Measurements from ENCODE around the gene LRRC57.
"Not testable (repeated sequence)": the region's sequence is repeated elsewhere in the genome, so short reads cannot be mapped to it uniquely, and the experiment has no call there.

Gene LRRC57

DNA sequence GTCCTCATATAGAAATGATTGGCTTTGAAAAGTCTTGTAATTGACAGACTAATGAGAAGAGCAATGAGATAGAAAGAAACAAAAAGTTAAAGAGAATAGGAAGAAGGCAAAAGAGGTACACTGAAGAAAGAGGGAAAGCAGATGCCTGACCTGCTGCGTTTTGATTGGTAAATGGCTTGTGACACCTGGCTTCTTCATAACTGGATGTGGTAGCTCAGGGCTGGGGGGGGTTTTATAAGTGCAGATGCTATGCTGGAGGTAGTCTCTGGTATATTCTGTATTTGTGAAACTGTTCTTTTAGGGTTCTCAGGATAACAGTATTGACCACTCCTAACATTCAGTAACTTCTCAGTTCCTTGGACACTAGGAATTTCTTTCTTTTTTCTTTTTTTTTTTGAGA lies 28.2 kb upstream of the LRRC57 start:
- Histone ChIP-seq H3K27ac (peak overlapping the region in 1 of 2 donors; percentile 93), H3K4me3 (peak overlapping the region; percentile 84)
- no peak for DNase-seq (ENCODE audit: low spot score)
- TF ChIP-seq, protein P1, sequence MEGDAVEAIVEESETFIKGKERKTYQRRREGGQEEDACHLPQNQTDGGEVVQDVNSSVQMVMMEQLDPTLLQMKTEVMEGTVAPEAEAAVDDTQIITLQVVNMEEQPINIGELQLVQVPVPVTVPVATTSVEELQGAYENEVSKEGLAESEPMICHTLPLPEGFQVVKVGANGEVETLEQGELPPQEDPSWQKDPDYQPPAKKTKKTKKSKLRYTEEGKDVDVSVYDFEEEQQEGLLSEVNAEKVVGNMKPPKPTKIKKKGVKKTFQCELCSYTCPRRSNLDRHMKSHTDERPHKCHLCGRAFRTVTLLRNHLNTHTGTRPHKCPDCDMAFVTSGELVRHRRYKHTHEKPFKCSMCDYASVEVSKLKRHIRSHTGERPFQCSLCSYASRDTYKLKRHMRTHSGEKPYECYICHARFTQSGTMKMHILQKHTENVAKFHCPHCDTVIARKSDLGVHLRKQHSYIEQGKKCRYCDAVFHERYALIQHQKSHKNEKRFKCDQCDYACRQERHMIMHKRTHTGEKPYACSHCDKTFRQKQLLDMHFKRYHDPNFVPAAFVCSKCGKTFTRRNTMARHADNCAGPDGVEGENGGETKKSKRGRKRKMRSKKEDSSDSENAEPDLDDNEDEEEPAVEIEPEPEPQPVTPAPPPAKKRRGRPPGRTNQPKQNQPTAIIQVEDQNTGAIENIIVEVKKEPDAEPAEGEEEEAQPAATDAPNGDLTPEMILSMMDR (IDR thresholded peaks at IDR 0.05) = no peak

DNA sequence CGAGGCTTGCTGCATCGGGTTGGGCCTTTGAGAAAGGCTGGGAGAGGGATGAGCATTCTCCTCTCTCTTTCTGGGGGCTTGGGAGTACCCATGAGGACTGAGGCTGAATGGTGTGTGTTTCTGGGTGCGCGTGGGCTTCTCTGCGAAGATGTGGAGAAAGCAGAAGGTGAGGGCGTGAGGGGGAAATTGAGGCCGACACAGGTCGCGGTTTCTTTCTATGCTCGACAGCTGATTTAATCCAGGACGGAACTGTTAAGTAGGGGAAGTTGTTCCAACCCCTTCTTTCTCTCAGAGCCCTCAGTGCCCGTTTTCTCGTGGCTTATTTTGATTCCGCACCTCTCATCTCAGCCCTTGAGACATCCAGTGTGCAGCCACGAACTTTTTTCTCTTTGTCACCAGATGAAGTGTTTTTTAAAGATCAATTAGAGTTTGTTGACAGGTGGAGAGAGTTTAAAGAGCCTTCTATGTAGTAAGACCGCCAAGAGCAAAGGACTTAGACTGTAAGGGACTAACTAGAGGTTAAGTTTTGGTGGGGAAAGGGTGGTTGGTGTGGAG lies 27.5 kb upstream of the LRRC57 start:
- no peak for DNase-seq (ENCODE audit: low spot score)
- H3K4me3 ChIP-seq = peak overlapping the region; percentile 84
- TF ChIP-seq, protein P1 (IDR thresholded peaks at IDR 0.05) = no peak
- peak overlapping the region; percentile 88 to 93 for H3K27ac ChIP-seq

DNA sequence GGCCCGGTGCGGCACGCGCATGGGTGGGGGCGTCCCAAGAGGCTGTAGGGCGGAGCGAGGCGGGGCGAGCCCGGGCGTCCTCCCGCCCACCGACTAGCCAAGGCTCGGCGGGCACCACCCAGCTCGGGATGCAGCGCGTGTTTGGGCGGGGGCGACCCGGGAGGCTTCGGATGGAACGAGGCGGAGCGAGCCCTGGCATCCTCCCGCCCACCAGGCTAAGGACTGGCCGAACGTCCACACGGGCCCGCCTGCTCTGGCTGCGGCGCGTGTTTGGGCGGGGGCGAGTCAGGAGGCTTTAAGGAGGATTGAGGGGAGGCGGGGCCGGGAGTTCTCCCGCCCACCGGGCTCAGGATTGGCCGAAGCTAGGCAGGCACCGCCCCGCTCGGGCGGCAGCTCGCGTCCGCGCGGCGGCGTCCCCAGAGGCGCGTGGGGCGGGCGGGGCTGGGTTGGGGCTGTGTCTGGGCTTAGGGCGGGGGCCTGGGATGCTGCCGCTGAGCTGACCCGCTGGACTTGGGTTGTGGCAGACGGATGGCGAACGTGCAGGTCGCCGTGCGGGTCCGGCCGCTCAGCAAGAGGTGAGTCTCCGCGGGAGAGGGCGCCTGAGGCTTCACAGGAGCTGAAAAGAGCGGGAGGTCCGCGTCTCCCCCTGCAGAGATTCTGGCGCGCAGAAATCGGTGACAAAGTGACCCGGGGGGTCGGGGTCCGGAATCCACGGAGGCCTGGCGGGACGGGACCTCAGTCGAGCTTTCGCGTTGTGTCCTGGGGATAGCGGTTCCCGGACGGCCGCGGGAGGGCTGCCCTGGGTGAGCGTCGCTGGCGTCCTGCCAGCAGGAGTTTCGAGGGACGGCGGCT lies 26.8 kb upstream of the LRRC57 start, which contains the start of gene STARD9:
Gene STARD9 (plus strand): TSS at position 419 of the 852 bp plus-strand sequence. CDS start 110 bp downstream, at position 529.
- Histone ChIP-seq H3K4me3 (peak within 1 kb of the TSS; percentile 84), H3K27ac (peak within 1 kb of the TSS; percentile 88 to 93)
- peak; percentile 99 for DNase-seq (ENCODE audit: low spot score)
- TF ChIP-seq, protein P1 (IDR thresholded peaks at IDR 0.05) = no peak

DNA sequence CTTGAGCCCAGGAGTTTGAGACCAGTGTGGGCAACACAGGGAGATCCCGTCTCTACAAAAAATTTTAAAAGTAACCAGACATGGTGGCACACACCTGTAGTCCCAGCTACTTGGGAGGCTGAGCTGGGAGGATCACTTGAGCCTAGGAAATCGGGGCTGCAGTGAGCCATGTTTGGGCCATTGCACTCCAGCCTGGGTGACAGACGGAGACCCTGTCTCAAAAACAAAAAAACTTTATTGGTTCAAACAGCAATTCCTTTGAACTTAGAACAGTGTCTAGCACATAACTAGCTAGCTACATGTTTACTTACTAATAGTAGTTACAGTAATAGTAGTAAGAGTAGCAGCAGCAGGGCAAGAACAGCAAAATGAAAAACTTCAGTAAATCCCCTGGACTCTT lies 10.1 kb upstream of the LRRC57 start:
- H3K4me3 ChIP-seq = no peak overlapping the region
- DNase-seq (ENCODE audit: low spot score) = no peak
- H3K27ac ChIP-seq = no peak overlapping the region
- TF ChIP-seq, protein P1 (IDR thresholded peaks at IDR 0.05) = no peak

DNA sequence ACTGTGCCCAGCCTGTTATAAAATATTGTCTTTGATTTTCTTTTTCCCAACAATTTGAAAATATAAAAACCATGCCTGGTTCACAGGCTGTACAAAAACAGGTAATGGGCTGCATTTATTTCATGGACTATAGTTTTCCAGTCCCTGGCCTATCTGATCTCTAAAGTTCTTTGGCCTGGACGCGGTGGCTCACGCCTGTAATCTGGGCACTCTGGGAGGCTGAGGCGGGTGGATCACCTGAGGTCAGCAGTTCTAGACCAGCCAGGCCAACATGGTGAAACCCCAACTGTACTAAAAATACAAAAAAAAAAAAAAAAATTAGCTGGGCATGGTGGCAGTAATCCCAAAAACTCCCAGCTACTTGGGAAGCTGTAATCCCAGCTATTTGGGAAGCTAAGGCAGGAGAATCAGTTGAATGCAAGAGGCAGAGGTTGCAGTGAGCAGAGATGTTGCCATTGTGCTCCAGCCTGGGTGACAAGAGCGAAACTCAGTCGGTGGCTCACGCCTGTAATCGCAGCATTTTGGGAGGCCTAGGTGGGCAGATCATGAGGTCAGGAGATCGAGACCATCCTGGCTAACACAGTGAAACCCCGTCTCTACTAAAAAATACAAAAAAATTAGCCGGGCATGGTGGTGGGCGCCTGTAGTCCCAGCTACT lies 8.1 kb upstream of the LRRC57 start:
- DNase-seq (ENCODE audit: low spot score); H3K27ac ChIP-seq; H3K4me3 ChIP-seq: not testable (repeated sequence)

DNA sequence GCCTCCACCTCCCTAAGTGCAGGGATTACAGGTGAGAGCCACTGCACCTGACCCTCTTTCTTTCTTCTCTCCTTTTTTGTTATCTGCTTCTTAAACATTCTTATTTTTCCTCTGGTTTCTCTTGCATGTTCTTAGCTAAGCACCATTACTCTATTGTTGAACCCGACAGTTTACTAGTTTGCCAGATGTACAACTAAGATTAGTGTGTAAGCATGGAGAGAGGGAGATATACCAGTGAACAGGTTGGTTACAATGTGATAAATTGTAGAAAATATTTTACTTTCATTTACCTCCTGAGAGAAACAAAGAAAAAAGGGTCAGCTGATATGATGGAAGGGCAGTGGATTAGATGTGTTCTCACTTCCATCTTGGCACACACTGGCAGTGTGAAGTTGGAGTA lies 5.0 kb upstream of the LRRC57 start:
- Histone ChIP-seq H3K27ac (no peak overlapping the region), H3K4me3 (no peak overlapping the region)
- DNase-seq (ENCODE audit: low spot score) = no peak
- TF ChIP-seq, protein P1 (IDR thresholded peaks at IDR 0.05) = no peak

DNA sequence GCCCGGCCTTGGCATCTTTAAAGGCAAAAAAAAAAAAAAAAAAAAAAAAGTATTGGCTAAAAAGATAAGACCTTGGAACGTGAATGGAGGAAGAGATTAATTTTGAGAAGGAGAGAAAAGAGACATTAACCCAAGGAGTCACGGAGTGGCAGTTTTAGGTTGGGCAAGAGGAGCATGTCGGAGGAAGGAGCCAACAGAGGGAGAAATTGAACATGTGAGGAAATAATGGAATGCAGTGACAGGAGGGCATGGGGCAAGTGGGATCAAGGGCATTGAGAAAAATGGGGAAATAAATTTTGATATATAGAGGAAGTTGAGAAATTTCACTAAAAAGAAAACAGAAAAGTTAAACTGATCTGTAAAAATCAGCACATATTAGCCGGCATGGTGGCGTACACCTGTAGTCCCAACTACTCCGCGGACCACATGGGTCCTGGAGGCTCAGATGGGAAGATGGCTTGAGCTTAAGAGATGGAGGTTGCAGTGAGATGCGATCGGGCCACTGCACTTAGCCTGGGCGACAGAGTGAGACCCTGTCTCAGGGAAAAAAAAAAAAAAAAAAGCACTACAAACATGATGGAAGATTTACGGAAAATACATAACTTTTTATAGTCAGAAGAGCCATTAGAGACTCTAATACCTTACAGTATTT lies 1.3 kb upstream of the LRRC57 start:
- peak overlapping the region; percentile 82 for H3K4me3 ChIP-seq
- no peak overlapping the region for H3K27ac ChIP-seq
- DNase-seq (ENCODE audit: low spot score) = no peak
- TF ChIP-seq, protein P1 (IDR thresholded peaks at IDR 0.05) = no peak
